GM18511 (cell line): ENCODE data around the gene SLC7A7.
"Not testable (repeated sequence)": the region's sequence is repeated elsewhere in the genome, so short reads cannot be mapped to it uniquely, and the experiment has no call there.

Experiments
- ATAC-seq: cut with Tn5 transposase; IDR thresholded peaks from one replicate; pipeline ENCODE4 v1.9.1; 2021; ENCODE audit warnings: mild to moderate bottlenecking, moderate library complexity; ENCODE audit not compliant: unreplicated experiment

The SLC7A7 gene

GRCh38 chr14:22814941-22815713 lies at the start of gene SLC7A7:
SLC7A7 (minus strand) TSS chr14:22815435; CDS start chr14:22813398, 2,037 bp downstream.
- no peak for ATAC-seq

- no peak for ATAC-seq
Measured at GRCh38 chr14:22864979-22865378, 49.7 kb upstream of the SLC7A7 start.

GRCh38 chr14:22861651-22862050 lies 46.4 kb upstream of the SLC7A7 start:
- ATAC-seq, result no peak

- not testable (repeated sequence) for ATAC-seq
Measured at GRCh38 chr14:22860377-22860776, 45.1 kb upstream of the SLC7A7 start.

- no peak for ATAC-seq
Measured at GRCh38 chr14:22856428-22856827, 41.2 kb upstream of the SLC7A7 start.

DNA sequence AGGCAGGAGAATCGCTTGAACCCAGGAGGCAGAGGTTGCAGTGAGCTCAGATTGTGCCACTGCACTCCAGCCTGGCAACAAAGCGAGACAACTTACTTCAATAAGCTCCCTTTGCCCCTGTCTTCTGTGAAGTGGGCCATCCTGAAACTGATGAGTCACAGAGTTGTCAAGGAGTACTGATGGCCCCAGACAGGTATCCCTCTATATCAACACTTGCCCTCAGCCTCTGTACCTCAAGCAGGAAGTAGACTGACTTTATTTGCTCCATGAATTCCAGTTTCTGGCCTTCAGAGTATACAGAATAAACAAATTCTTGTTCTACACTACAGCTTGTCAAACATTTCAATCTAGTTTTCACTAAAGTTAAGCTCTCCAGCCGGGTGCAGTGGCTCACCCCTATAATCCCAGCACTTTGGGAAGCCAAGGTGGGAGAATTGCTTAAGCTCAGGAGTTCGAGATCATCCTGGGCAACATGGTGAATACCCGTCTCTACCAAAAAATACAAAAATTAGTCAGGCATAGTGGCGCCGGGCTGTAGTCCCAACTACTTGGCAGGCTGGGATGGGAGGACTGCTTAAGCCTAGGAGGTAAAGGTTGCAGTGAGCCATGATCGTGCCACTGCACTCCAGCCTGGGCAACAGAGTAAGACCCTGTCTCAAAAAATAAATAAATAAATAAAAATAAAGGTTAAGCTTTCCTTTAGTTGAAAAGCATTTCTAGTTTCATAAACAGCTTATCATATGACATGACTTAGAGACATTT lies 39.9 kb upstream of the SLC7A7 start:
- no peak for ATAC-seq

DNA sequence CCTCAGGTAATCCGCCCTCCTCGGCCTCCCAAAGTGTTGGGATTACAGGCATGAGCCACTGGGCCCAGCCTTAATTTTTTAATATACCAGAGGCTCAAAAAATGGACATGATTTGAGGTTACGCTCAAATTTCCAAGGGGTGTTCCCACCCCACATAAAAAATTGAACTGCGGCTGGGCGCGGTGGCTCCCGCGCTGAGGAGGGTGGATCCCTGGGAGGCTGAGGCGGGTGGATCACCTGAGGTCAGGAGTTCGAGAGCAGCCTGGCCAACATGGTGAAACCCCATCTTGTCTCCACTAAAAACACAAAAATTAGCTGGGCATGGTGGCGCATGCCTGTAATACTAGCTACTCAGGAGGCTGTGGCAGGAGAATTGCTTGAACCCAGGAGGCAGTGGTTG lies 39.1 kb upstream of the SLC7A7 start:
- not testable (repeated sequence) for ATAC-seq

DNA sequence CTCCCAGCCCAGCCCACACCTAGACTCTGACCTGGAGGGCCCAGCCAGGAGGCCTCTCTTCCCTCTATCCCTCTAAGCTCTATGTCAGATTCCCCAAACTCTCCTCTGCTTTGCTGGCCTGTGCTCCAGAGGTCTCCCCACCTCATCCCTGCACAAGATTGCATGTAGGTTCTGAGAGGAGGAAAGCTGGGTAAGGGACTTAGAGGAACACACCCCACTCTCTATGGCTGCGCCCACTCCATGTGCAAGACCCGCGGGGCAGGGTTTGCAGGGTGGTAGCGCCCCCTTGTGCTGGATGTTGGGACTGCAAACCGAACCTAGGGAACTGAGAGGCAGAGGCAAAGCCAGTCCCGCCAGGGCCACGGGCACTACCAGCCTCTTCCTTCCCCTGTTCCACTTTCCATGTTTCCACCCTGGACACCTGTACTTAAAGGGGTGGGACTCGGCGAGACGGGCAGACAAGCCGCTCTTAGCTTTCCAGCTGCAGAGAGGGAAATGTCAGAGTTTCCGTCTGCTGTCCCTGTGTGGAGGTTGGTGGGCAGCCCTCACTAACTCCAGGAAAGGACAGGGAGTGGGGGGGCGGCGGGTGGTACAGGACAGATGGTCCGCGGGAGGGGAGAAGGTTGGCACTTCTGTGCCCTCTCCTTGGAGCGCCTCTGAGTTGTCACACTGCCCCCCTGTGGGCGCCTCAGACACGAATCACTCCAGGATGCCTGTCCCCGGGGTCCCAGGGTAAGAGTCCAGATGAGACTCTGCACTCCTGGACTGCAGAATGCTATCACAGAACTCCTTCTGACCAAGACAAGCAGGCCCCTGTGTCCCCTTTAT lies 37.9 kb upstream of the SLC7A7 start:
- peak; percentile 80 for ATAC-seq

DNA sequence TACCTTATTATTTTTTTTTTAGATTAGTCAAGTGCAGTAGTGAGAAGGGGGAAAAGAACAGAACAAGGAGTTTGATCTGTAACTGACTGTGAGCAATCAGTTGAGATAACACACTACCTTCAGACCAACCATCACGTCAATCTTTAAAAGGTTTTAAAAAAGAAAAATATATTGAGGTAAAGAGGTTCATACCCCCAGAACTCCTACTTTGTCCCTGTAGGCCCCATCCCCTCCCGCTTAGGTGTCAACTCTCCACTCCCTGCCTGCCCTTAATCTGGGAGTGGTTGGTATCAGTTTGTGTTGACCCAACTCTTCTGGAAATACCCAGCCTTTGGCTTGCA lies 37.3 kb upstream of the SLC7A7 start:
- no peak for ATAC-seq

DNA sequence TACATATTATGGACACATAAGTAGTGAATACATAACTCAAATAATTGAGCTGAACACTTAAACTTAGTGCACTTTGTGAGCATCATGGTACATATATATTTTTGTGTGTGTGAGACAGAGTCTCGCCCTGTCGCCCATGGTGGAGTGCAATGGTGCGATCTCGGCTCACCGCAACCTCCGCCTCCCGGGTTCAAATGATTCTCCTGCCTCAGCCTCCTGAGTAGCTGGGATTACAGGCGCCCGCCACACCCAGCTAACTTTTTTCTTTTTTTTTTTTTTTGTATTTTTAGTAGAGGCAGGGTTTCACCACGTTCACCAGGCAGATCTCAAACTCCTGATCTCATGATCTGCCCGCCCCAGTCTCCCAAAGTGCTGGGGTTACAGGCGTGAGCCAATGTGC lies 36.9 kb upstream of the SLC7A7 start:
- ATAC-seq, result not testable (repeated sequence)

DNA sequence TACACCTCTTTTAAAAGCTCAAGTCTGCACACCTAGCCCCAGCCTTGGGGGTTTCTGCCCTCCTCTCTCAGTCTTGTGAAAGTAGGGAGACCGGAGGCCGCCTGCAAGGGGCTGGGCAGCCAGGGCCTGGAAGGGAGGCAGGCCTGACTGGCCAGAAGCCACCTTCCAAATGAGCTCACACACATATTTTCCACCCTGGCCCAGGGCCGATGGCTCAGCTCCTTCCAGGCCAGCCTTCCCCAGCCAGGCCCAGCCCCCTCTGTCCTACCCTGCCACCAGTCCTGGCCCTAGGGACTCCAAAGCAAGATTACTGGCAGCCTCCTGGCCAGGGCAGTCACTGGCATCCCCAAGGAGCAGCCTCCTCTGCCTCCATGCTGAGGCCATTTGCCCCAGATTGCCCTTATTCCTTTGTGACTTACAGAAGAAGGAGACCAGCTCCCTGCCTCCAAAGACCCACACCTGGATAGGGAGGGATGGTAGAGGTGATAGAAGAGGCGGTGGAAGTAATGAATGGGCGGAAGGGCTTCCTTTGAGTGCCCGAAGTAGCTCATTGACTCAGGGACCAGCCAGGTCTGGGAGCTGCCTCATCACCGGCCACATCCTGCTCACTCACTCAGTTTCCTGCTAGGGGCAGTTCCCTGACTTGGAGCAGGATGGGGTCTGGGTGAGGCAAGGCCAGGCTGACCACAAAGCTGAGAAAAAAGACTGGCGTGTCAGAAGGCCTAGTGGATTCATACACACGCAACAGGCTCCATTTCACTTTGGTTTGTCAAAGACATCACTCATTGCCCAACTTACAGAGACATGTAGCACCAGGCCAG lies 35.9 kb upstream of the SLC7A7 start:
- ATAC-seq, result no peak

DNA sequence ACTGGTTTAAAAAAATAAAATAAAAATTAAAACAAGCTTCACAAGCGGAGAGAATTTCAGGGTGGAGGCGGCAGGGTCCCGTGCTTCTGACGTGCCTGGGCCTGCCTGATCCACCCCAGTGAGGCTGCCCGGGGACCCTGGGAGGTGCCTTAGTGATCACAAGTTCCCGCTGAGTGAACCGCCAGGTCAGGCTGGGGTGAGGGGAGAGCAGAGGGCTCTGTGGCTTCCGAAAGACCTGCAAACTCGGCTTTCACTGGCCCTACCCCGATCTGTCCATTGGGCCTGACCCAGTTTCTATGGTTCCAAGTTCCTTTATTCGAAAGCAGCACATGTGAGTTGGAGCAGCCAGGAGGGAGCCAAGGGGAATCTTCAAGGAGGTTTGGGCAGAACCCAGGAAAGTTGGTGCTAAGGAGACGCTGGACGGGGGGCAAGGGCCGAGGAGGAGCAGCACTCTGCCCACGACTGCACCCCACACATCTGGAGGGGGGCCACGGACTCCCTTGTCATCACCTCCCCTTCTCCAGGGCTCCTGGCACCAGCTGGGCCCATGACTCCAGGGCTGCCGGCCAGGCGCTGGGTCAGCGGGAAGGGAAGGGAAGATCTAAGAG lies 34.1 kb upstream of the SLC7A7 start:
- no peak for ATAC-seq

GRCh38 chr14:22848351-22849164 lies 33.3 kb upstream of the SLC7A7 start:
- ATAC-seq, result no peak

DNA sequence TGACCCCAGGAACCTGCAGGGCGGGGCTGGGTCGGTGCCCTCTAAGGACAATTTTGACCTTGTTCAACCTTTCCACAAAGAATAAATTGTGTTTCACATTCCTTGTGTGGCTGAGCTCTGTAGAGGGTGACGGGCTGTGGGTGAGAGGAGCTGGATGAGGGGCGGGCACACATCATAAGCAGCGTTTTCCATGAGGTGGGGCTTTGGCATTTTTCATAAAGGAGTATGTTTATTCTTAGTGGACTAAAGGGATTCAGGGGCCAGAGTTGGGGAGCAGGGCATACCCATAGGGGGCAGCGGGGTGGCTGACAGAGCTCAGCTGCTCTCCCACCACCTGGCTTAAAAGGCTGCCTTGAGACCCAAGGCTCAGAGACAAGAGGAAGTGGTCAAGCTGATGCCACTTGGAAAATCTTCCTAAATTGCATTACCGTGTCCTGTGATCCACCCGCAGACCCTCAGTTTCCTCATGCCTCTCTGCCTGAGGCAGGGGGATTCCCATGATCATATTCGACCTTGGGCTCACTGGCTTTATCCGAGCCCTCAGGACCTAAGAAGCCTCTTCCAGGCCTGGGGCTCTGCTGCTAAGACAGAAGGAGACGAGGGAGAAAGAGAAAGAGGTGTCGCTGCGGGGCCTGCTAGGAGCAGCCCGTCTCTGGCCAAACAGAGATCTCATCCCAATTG lies 32.6 kb upstream of the SLC7A7 start:
- no peak for ATAC-seq

DNA sequence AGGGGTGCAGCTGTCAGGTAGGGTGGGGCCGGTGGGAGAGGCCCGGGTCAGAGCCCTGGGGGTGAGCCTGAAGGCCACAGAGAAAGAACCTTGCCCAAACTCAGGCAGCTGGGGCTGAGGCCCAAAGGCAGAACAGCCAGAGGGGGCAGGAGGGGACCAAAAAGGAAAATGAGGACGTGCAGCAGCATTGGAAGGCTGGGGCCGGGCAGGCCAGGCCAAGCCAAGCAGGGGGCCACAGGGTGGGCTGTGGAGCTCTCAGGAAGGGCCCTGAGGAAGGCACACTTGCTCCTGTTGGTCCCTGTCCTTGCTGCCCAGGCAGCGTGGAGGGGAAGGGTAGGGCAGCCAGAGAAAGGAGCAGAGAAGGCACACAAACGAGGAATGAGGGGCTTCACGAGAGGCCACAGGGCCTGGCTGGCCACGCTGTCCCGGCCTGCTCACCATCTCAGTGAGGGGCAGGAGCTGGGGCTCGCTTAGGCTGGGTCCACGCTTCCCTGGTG lies 31.6 kb upstream of the SLC7A7 start:
- ATAC-seq, result no peak

- ATAC-seq, result no peak
Measured at GRCh38 chr14:22845821-22846625, 30.8 kb upstream of the SLC7A7 start.

DNA sequence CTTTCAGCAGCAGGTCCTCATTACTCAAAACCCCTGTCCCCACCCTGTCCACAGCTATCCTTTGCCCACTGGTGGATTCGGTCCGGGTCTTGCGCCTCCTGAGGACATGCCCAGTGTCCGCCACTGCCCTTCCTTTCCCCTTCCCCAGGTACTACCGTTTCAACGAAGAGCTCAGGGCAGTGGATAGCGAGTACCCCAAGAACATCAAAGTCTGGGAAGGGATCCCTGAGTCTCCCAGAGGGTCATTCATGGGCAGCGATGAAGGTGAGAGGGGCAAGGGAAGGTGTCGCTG lies 29.8 kb upstream of the SLC7A7 start:
- no peak for ATAC-seq
